ENCODE data around the gene ALG8.
A peak's percentile ranks its signal among the peaks of the same experiment; 100 is the strongest.

The ALG8 gene

GRCh38 chr11:78145511-78146025, 6.1 kb upstream of the ALG8 start:
- DNase-seq (ENCODE audit: insufficient read length, low spot score): no peak
- TF ChIP-seq POLR2A (IDR thresholded peaks at IDR 0.05; ENCODE audit: low read depth, low read length): no peak
- FAIRE-seq: no peak

GRCh38 chr11:78140392-78141077, 1.1 kb upstream of the ALG8 start:
- DNase-seq (ENCODE audit: insufficient read length, low spot score) (no peak), FAIRE-seq (no peak)
- no peak for TF ChIP-seq POLR2A (IDR thresholded peaks at IDR 0.05; ENCODE audit: low read depth, low read length)

GRCh38 chr11:78138694-78139421, 568 bp downstream of the ALG8 start:
- FAIRE-seq (no peak), DNase-seq (ENCODE audit: insufficient read length, low spot score) (peak; percentile 40)
- no peak for TF ChIP-seq POLR2A (IDR thresholded peaks at IDR 0.05; ENCODE audit: low read depth, low read length)

GRCh38 chr11:78138291-78138690, 1.1 kb downstream of the ALG8 start:
- TF ChIP-seq POLR2A (IDR thresholded peaks at IDR 0.05; ENCODE audit: low read depth, low read length): no peak
- no peak for FAIRE-seq
- no peak for DNase-seq (ENCODE audit: insufficient read length, low spot score)

- FAIRE-seq (no peak), DNase-seq (ENCODE audit: insufficient read length, low spot score) (no peak)
- TF ChIP-seq POLR2A (IDR thresholded peaks at IDR 0.05; ENCODE audit: low read depth, low read length): no peak
Observed at GRCh38 chr11:78132475-78132874, 7.0 kb downstream of the ALG8 start.

GRCh38 chr11:78131956-78132355, 7.5 kb downstream of the ALG8 start:
- DNase-seq (ENCODE audit: insufficient read length, low spot score) (no peak), FAIRE-seq (no peak)
- TF ChIP-seq POLR2A (IDR thresholded peaks at IDR 0.05; ENCODE audit: low read depth, low read length): no peak

GRCh38 chr11:78127403-78127802, 12.0 kb downstream of the ALG8 start:
- no peak for TF ChIP-seq POLR2A (IDR thresholded peaks at IDR 0.05; ENCODE audit: low read depth, low read length)
- no peak for DNase-seq (ENCODE audit: insufficient read length, low spot score)
- no peak for FAIRE-seq

GRCh38 chr11:78112582-78113275, 26.7 kb downstream of the ALG8 start:
- FAIRE-seq: no peak
- DNase-seq (ENCODE audit: insufficient read length, low spot score): no peak

GRCh38 chr11:78111298-78111697, 28.1 kb downstream of the ALG8 start:
- FAIRE-seq (no peak), DNase-seq (ENCODE audit: insufficient read length, low spot score) (no peak)
- no peak for TF ChIP-seq POLR2A (IDR thresholded peaks at IDR 0.05; ENCODE audit: low read depth, low read length)

More at GRCh38 chr11:78112582-78113275, 26.7 kb downstream of the ALG8 start:
- no peak for TF ChIP-seq POLR2A (IDR thresholded peaks at IDR 0.05; ENCODE audit: low read depth, low read length)

- TF ChIP-seq POLR2A (IDR thresholded peaks at IDR 0.05; ENCODE audit: low read depth, low read length): no peak
- DNase-seq (ENCODE audit: insufficient read length, low spot score) (no peak), FAIRE-seq (no peak)
Observed at GRCh38 chr11:78110830-78111229, 28.6 kb downstream of the ALG8 start.

- no peak for FAIRE-seq
- no peak for TF ChIP-seq POLR2A (IDR thresholded peaks at IDR 0.05; ENCODE audit: low read depth, low read length)
- no peak for DNase-seq (ENCODE audit: insufficient read length, low spot score)
Observed at GRCh38 chr11:78110351-78110750, 29.1 kb downstream of the ALG8 start.

- no peak for FAIRE-seq
Observed at GRCh38 chr11:78109081-78110015, 30.1 kb downstream of the ALG8 start.

More at GRCh38 chr11:78109081-78110015, 30.1 kb downstream of the ALG8 start:
- DNase-seq (ENCODE audit: insufficient read length, low spot score): no peak
- no peak for TF ChIP-seq POLR2A (IDR thresholded peaks at IDR 0.05; ENCODE audit: low read depth, low read length)
